ENCODE results near the gene SMAD7.

The SMAD7 gene

DNA sequence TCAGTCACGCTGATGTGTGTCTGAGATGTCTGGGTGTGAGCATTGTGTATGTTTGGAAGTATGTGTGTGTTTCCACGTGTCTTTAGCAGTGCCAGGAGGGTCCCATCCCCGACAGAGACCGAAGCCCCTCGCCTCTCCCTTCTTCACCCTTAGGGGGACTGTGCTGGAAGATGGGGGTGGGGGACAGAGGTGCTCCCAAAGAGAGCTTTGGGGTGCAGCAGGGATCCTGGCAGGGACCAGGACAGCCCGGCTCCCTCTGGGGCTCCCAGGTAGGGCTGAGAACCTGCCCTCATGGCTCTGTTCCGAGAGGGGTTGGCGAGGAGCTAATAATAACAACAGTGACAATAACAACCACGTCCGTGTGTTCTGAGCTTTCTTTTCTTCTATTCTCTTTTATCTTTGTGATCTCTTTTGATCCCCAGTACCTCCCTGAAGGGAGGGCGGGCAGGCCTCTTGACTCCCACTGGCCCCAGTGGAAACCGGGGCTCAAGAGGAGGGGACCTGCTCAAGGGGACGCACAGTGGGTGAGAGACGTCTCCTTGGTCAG is 57.6 kb downstream of the SMAD7 start:
- DNase-seq = no peak

DNA sequence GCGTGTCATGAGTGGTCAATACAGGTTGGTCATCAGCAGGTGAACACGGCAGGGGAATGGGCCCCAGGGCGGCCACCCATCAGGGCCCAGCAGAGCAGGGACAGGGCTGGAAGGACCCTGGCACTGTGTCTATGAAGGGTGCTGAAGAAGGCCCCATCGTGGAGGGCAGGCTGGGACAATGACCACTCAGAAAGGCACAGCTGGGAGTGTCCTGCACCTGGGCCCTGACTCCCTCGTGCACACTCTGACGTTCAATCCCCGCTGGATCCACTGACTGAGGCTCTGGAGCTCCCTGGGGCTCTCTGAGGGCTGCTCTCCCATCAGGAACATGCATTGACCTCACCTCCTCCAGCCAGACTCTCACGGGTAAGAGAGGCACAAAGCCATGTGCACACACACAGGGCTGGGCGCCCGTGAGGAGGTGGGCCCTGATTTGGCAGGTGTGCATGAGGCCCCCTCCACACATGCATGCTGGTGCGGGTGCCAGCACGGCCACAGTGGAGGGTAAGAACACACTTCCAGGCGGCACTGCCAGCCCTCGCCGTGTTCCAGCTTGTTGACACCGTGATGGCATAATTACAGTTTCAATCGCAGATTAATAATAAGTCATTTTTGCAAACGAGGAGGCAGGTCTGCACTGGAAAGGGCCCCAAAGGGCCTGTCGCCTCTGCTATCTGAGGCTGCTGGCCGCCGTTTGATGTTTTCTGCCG is 58.5 kb downstream of the SMAD7 start:
- DNase-seq = no peak

DNA sequence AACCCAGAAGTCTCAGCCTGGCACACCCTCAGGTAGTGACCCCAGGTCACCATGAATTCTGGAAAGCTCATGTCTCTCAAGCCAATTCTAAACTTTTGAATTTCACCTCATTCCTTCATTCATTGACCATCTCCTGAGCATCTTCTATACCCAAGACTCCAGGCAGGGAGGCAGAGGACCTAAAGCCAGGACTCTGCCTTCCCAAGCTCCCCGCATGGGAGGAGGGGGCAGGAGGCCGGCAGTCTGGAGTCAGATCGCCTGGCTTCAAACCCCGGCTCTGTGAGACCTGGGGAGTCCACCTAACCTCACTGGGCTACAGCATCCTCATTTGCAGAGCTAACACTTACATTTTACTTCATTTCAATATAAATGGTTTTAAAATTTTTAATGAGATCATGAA is 59.0 kb downstream of the SMAD7 start:
- no peak for DNase-seq

DNA sequence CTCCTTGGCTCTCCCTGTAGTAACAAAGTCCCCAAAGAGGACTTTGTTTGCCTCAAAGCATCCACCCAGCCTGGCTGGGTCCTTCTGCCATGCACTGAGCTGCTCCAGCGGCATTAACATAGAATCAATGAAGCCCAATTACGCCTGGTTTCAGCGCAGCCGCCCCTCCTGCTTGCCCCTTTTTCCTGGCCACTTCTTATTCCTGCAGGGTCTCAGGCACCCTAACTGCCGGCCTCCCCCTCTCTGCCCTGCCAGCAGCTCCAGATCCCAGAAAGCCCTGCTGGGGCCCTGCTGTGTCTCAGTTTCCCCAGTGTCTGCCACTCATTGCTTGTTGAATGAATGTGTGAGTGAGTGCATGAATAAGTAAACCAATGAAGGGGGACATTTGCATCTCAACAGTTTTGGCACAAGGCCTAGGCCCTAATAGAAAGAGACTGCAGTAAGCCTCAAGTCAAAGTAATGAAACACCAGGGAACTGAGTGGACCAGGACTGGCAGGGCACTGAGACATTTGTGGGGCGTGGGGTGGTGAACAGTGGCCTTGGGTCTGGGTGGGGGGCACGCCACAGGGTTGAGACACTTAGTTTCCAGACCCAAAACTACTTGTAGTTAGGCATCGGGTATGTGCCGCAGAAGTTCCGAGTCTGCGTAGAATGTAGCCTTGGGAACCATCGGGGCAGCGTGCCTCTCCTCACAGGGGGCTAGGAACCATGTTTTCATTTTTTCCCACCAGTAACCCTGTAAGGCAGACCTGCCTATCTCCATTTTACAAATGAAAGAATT is 60.6 kb downstream of the SMAD7 start:
- no peak for DNase-seq

DNA sequence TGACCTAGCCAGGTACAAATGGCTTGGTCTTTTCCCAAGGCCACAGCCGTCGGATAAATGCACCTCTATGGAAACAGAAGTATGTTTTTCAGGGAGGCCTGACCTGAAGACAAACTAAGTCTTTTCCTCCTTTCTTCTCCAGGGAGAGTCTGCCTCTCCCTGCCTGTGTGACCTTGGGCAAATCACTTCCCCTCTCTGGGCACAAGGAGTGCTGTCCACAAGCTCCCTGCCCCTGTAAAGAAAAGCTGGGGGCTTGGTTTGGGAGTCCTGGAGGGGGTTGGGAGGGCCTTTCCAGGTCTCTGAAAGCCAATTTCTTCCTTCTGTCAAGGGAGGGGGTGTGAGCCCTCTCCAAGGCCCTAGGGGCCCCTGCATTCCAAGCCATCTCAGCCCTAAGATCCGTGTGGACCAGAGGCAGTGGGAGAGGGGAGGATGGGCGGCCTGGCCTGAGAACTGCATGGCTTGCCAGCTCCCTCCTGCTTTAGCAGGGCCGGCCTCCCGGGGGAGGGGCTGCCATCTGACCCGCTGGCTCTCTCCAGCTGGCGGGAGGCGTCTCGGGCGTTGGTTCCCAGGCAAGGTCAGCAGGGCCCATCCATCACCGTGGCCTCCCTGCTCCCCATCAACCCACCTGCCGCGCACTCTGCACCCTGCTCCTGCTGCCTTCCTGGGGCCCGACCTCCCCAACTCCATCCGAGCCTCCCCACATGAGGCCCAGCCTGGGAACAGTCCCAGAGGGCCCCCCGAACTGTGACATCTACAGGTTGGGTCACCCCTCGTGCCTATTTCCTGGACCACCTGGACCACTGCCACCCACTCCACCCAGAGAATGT is 61.4 kb downstream of the SMAD7 start:
- DNase-seq = no peak

DNA sequence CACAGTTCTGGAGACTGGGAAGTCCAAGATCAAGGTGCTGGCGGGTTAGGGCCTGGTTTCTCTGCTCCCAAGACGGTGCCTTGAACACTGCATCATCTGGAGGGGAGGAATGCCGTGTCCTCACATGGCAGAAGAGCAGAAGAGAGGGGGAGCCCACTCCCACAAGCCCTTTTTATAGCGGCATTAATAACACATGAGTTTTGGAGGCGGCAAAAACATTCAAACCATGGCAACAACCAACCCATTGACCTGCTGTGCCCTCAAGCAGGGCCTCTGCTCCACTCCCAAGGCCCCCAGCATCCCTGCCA is 62.0 kb downstream of the SMAD7 start:
- DNase-seq = no peak

DNA sequence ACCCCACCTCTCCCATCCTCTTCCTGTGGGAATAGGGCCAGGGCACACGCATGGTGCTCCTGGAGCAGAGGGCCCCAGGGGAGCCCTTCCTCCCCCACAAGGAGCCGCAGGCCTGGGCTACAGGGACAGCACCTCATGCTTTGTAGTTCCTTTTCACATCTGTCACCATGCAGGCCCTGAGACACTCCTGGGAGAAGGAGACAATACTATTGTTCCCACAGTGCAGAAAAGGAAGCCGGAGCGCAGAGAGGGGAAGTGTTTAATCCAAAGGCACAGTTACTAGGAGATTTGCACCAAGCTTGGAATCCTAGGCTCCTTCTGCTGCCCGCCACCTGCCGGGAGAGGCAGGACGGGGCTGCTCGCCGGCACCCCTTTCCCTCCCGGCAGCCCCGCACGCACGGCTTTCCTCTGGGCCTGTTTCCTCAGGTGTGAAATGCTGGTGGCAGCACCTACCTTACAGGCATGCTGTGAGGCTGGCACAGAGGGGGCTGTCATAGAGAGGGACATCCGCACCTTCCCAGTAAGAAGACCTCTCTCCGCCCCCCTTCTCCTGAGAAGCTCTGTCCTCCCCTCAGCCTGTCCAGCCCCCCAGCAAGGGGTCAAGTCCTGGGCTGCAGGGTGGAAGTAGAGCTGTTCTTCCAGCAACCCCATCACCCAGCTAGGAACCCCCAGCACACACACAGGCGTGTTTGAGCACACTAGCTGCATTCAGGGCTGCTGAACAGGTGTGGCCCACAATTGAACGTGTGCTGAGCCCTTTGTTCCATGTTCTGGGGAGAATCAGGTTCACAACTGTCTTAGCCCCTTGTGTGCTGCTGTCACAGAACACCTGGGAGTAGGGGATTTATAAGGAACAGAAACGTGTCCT is 62.6 kb downstream of the SMAD7 start:
- no peak for DNase-seq

DNA sequence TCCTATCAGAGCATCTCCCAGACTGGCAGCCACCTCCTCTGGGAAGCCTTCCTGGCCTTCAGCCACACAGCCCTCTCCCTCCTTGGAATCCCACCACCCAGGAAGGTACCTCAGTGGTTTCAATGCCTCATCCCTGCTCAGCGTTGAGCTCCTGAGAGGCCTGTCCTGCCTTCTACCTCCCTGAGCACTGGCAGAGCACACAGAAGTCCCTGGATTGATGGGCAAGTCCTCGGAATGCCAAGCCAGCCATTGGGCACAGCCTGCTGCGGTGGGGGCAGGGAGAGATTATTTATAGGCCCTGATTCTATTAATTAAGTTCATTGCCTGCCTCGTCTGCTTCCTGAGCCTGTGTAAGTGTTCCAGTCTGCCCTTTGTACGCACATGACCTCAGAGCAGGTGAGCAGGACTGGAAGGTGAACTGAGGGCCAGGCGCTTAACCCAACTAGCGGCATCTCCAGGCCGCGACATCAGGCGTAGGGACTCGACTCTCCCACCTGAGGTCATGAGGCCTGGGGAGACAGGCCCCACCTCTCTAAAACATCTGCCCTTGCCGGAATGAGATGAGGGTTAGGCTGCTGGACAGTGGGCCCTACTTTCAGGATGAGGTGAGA is 63.4 kb downstream of the SMAD7 start:
- no peak for DNase-seq

DNA sequence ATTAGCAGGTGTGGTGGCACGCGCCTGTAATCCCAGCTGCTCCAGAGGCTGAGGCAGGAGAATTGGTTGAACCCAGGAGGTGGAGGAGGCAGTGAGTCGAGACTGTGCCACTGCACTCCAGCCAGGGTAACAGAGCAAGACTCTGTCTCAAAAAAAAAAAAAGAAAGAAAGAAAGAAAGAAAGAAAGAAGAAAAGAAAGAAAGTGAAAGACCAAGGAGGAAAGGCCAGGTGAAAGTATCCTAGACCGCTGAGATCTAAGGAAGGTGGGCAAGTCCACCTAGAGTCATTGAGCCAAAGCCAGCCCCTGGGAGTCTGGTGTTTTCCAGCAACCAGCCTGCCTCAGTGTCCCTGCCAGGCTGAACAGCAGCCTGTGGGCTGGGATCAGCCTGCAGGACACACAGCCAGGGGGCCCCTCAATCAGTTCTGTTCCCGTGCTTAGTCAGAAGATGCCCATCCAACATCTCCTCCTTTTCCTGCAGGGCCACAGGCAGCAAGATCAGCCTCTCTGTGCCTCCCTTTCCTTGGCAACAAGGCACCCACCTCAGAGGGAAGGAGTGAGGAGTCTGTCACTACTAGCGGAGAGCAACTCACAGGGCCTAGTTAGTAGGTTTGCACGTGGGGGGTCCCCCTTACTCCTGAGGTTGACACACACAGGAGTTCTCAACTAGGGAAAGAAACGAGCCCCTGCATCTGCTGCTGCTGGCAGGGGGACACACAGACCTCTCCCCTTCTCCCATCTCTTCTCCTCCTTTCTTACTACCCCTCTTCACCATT is 64.1 kb downstream of the SMAD7 start:
- DNase-seq = no peak

DNA sequence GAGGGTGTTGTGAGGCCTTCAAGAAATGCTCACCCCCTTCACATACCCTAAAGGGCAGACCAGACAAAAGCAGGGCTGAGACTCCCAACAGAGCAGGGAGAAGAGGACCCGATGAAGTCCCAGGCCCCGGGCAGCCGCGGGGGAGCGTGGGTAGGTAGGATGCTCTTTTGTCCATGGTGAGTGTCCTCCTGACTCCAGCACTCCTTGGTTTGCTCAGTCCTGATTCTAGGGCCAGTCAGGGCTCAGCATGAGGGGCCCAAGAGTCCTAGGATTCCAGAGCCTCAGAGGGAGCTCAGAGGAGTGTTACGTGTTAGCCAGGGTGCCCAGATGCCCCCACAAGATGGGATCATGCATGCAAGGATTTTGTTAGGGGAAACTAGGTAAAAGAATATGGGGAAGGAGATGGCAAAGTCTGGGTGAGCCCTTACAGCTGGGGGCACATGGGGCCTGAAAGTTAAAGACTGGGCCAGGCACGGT is 64.8 kb downstream of the SMAD7 start:
- DNase-seq = no peak

DNA sequence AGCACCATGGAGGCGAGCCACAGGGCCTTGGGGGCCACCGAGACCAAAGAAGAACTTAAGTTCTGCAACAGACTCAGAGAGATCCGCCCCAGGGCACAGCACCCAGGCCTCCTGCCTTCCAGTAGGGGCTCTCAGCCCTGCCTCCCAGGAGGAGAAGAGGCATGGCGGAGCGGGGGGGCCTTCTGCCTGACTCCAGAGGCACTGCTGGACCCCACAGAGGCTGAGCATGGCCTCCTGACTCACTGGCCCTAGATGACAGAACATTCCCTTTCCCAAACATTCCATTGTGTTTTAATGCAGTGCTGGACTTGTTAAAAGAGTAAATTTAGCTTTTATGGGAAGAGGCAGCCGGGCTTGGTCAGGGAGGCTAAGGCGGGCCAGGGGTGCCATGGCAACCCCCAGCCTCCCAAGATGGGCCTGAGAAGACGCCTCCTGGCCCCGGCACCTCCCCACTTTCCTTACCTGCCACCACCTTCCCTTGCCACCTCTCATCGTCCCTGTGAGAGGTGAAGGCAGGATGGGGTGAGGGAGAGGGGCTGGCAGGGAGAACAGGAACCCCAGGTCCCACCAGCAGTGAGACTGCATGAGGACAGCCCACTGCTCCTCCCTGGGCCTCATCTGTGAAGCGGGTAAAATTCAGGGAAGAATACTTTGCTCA is 65.4 kb downstream of the SMAD7 start:
- DNase-seq = no peak

DNA sequence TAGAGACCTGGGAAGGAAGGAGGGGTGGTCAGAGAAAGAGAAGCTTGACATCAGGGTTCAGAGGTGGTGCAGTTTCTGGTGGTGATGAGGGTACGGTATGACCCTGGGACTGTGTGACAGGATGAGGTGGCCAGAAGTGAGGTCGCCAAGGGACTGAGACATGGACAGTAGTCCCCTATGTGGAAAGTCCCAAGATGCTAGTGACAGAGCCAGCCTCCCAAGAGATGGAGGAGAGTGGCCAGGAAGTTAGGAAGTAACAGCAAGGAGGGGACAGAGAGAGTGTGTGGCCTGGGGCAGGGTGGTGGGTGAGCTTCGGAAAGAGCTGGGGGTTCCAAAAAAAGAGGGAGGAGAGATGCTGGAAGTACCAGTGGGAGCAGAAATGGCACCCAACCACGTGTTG is 66.0 kb downstream of the SMAD7 start:
- no peak for DNase-seq

DNA sequence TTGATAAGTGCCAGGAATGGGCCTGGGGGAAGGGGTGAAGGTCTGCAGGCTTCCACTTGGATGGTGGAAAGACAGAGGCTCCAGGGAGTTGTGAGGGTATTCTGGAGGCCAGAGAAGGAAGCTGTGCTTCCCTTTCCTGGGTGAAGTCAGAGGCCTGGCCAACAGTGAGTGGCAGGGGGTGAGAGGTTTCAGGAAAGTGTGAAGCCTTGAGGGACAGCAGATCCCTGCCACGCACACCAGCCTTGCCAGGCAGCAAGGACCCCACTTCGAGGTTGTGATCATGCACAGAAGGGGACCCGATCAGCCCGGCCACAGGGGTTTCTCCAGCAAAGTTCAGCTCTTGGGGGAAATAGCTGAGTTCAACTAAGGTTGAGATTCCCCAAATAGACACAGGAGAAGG is 66.5 kb downstream of the SMAD7 start:
- DNase-seq = no peak

DNA sequence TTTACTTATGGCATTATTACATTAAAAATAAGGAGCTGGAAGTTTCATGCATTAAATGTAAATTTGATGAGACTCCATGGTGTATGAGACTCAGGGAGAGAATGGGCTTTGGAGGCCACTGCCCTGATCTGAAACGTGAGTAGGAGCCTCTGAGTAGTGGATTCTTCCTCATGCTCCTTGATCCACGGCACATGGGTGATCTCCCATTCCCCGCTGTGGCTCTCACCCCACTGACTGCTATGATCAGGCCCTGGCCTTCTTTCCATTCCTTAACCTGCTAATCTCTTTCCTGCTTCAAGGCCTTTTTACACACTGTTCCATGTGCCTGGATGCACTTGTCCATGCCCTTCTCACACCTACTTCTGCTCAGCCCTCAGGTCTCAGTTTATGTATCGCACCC is 68.4 kb downstream of the SMAD7 start:
- no peak for DNase-seq

DNA sequence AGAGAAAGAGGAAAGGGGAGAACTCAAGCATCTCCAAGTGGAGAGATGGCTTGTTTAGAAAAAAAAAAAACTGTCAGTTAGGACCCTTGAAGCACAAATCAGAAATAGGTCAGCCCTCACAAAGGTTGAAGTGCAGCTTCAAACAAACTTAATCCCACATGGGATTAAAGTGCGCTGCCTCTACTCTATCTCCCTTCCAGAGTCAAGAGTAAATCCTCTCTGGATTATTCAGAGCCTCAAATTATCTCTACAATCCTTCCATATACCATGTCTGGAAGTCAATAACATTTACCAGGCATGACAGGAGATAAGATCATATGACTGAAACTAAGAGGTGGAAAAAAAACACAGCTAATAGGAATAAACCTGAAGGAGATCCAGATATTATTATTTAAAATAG is 69.8 kb downstream of the SMAD7 start:
- no peak for DNase-seq

DNA sequence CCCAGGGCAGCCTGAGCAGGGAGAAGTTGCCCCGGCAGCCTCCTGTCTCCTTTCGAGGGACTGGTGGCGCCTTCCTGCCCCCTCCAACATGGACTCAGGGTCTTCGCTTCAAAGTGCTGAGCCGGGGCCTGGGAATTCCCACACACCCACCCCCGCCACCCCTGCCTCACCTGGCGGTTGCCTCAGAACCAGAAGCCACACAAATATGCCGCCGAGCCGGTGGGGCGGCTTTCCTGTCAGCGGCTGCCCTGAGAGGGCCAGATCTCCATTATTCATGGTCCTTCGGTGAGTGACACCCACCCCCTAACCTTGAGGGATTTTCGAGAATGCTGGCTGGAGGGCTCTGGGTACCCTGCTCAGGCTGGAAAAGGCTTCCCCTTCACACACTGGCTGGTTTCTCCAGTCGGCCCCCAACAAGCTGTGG is 71.7 kb downstream of the SMAD7 start:
- no peak for DNase-seq

DNA sequence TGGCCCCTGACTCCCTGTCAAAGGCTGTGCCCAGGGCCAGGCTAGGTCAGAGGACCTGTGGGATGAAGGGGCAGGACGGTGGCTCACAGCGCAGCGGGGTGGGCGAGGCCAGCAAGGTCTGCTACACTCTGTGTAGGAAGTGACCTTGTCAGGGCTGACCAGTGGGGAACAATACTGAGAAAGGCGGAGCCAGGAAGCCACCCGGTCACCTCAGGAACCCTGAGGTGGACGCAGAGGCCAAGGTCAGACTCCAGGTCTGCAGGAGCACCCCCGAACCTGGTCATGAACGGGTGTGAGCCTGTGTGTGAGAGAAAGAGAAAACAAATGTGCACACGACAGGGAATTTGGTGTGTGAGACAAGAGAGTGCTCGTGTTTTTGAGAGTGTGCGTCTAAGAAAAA is 72.3 kb downstream of the SMAD7 start:
- no peak for DNase-seq

DNA sequence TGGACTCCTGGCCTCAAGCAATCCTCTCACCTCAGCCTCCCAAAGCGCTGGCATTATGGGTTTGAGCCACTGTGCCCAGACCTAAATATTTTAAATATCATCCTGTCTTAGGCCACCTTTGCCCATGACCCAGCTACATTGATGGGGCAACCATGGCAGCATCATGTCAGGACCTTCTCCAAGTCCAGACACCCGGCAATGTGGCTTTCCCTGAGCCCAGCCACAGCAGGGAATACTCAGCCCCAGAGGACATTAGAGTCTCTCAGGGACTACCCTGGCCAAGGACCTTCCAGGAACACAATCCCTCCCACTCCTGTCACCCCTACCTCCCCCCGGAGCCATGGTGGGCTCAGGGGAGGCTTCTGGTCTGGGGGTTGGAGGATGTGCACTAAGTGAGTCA is 72.8 kb downstream of the SMAD7 start:
- no peak for DNase-seq

DNA sequence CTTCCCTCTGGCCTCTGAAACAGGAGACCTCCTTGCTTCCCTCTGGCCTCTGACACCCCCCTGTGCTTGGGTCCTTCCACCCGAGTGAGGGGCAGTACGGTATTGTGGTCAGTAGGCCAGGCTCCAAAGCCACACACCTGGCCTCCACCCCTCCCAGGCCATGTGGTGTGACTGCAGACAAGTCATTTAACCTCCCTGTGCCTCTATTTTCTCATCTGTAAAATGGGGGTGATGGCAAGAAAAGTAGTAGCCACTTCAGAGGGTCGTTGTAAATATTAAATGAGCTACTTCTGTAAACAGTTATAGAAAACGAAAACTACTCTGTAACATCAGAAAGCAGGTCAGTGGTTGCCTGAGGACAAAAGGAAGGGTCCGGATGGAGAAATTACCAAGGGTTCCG is 74.2 kb downstream of the SMAD7 start:
- no peak for DNase-seq

DNA sequence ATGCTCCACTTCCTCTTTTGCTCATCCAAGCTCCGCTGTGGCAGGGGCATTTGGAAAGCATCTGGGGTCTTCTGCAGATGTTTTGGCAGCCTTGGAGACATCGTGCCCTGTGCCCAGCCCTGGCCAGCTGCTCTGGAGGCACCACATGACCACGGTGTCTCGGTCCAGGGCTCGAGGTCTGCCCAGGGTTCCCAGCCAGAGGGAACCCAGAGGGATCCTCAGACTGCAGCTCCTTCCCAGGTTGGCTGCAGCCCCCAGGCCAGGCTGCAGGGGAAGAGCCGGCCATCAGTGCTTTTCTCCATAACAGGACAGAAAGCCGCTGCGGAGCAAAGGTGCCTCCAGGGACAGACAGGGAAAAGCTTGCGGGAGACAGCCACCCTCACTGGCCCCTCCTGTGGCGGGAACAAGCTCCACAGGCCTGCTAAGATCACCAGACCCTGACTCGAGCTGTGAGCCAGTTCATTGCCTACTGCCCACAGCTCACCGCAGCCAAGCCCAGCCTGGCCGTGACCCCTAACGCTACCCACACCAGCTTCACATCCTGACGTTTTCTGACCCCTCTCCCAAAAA is 74.7 kb downstream of the SMAD7 start:
- DNase-seq = no peak
